ENCODE measurements around the gene RPGRIP1. TPM values are rescaled to one million over a fixed set of nuclear protein-coding genes. Genes with fewer than 3 reads are reported as not detected.

The RPGRIP1 gene
- polyA plus RNA-seq, 1 of the 3 experiments (the other 2 are of a cell fraction): not detected

DNA sequence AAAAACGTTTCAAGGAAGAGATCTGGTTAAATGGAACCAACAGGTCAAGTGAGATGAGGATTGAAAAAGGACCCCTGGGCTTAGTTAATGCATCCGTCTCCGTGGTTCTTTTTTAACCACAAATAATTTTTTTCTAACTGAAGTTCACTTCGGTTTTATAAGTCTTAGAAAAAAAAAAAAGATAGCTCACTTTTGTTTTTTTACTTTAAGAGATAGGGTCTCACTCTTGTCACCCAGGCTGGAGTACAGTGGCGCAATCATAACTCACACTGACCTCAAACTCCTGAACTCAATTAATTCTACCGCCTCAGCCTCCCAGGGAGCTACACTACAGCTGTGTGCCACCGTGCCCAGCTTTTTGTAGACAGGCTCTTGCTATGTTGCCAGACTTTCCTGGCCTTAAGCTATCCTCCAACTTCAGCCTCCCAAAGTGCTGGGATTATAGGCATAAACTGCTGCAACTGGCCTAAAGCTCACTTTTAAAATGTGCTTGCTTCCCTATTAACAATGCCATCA is 22.4 kb upstream of the RPGRIP1 start:
- Histone ChIP-seq H3K79me2 (ENCODE audit: insufficient read depth) (peaks cover 100% of the 10 kb centered on the region), H4K20me1 (ENCODE audit: insufficient read depth) (peaks cover 99% of the 10 kb centered on the region), H3K27ac (ENCODE audit: low read depth in 2 of 2, low read length in 1 of 2) (peak overlapping the region in 1 of 2 experiments; percentile 51; a peak in 1 of 4 replicates), H3K9me3 (no peaks in the 10 kb centered on the region), H3K9me2 (no peaks in the 10 kb centered on the region), H3K4me2 (0 out of 2 replicates have a peak overlapping the region, but pooled peaks have one; percentile 43), H3F3A (replicated peaks; ENCODE audit: insufficient read depth) (peaks cover 57% of the 10 kb centered on the region), H3K36me3 (replicated peaks in 1 of 2; ENCODE audit: control insufficient read depth in 1 of 2, insufficient read depth in 2 of 2, low read length in 1 of 2) (peaks cover 57 to 80% of the 10 kb centered on the region in 2 experiments), H2AFZ (ENCODE audit: low read depth) (no peak overlapping the region), H3K4me1 (ENCODE audit: control insufficient read depth in 1 of 2, insufficient read depth in 2 of 2, low read depth in 1 of 2, low read length in 1 of 2) (peaks cover under 1 to 35% of the 10 kb centered on the region in 2 experiments; a peak in 3 of 4 replicates), H3K4me3 (ENCODE audit: low read depth in 2 of 2, low read length in 1 of 2) (no peak overlapping the region), H3K27me3 (ENCODE audit: insufficient read depth) (no peaks in the 10 kb centered on the region), H3K9ac (no peak overlapping the region)
- 71% methylated on average over 7 of the region's 7 CpGs for WGBS (ENCODE audit: low lambda C conversion rate)
- ChIA-PET POLR2A (interaction anchor here (0.7 to 1.6 kb wide), 4 partner anchors 8 to 125 kb away, joined by 3 to 6 read pairs (median 4); no protein-coding TSS in a partner anchor), CTCF (interaction anchor here (1.1 to 2.1 kb wide), 3 partner anchors 16 to 243 kb away, joined by 3 to 4 read pairs (median 3); no protein-coding TSS in a partner anchor)
- TF ChIP-seq POLR2AphosphoS5 (IDR thresholded peaks at IDR 0.05; ENCODE audit: low read depth, low read length): 0 out of 2 replicates have a peak, but pooled peaks have one; percentile 18
- no peak for TF ChIP-seq CHD2 (IDR thresholded peaks at IDR 0.05; ENCODE audit: low read length, partially characterized antibody)
- no peak for TF ChIP-seq YY1 (IDR thresholded peaks at IDR 0.05; ENCODE audit: low read depth)
- DNase-seq: no peak

DNA sequence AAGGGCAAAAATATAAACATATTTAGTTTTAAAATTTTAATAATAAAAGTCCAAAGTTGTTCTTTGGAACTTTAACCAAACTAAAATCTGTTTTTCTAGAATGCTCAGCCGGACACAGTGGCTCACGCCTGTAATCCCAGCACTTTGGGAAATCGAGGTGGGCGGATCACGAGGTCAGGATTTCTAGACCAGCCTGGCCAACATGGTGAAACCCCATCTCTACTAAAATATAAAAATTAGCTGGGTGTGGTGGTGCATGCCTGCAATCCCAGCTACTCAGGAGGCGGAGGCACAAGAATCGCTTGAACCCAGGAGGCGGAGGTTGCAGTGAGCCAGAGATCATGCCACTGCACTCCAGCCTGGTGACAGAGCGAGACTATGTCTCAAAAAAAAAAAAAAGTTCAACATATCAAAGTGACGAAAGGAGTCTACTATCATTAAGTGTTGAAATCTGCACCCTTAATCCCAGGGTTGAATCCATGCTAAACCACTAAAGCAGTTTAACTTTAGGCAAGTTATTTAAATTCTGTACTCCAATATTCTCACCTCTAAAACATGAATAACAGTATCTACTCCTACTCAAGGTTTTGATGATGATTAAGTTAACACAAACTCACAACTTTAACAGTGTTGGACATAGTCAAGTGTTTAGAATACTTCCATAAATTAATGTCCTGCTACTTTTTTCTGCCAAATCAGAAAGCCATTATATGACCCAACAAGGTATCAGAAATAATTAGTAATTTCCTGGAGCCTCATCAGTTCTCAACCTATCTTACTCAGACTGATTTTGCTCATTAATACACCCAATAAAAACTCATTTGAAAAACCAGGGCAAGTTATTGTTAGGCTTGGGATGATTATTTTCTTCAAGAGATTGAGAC is 21.6 kb upstream of the RPGRIP1 start:
- POLR2A ChIA-PET: interaction anchor here (0.7 to 1.6 kb wide), 4 partner anchors 8 to 124 kb away, joined by 3 to 6 read pairs (median 4); no protein-coding TSS in a partner anchor
- peaks cover 100% of the 10 kb centered on the region for H3K79me2 ChIP-seq (ENCODE audit: insufficient read depth)
- WGBS (ENCODE audit: low lambda C conversion rate): 88% methylated on average over 10 of the region's 10 CpGs
- peaks cover 62 to 86% of the 10 kb centered on the region in 2 experiments for H3K36me3 ChIP-seq (replicated peaks in 1 of 2; ENCODE audit: control insufficient read depth in 1 of 2, insufficient read depth in 2 of 2, low read length in 1 of 2)
- H3K27me3 ChIP-seq (ENCODE audit: insufficient read depth): no peaks in the 10 kb centered on the region
- peaks cover 3 to 36% of the 10 kb centered on the region in 2 experiments for H3K4me1 ChIP-seq (ENCODE audit: control insufficient read depth in 1 of 2, insufficient read depth in 2 of 2, low read depth in 1 of 2, low read length in 1 of 2)
- no peak overlapping the region for H3K4me3 ChIP-seq (ENCODE audit: low read depth in 2 of 2, low read length in 1 of 2)
- CTCF ChIA-PET: interaction anchor here (1.7 to 2.1 kb wide), 2 partner anchors 16 to 244 kb away, joined by 3 to 4 read pairs; no protein-coding TSS in a partner anchor
- DNase-seq: no peak
- H3K9ac ChIP-seq: no peak overlapping the region
- H3K4me2 ChIP-seq: no peak overlapping the region
- H2AFZ ChIP-seq (ENCODE audit: low read depth): no peak overlapping the region
- no peaks in the 10 kb centered on the region for H3K9me3 ChIP-seq
- H3F3A ChIP-seq (replicated peaks; ENCODE audit: insufficient read depth): peaks cover 64% of the 10 kb centered on the region
- H3K27ac ChIP-seq (ENCODE audit: low read depth in 2 of 2, low read length in 1 of 2): no peak overlapping the region
- peaks cover 99% of the 10 kb centered on the region for H4K20me1 ChIP-seq (ENCODE audit: insufficient read depth)
- H3K9me2 ChIP-seq: no peaks in the 10 kb centered on the region
- no peak for TF ChIP-seq GATA2 (CRISPR knock-in tag; IDR thresholded peaks at IDR 0.05)
- TF ChIP-seq, protein P1, sequence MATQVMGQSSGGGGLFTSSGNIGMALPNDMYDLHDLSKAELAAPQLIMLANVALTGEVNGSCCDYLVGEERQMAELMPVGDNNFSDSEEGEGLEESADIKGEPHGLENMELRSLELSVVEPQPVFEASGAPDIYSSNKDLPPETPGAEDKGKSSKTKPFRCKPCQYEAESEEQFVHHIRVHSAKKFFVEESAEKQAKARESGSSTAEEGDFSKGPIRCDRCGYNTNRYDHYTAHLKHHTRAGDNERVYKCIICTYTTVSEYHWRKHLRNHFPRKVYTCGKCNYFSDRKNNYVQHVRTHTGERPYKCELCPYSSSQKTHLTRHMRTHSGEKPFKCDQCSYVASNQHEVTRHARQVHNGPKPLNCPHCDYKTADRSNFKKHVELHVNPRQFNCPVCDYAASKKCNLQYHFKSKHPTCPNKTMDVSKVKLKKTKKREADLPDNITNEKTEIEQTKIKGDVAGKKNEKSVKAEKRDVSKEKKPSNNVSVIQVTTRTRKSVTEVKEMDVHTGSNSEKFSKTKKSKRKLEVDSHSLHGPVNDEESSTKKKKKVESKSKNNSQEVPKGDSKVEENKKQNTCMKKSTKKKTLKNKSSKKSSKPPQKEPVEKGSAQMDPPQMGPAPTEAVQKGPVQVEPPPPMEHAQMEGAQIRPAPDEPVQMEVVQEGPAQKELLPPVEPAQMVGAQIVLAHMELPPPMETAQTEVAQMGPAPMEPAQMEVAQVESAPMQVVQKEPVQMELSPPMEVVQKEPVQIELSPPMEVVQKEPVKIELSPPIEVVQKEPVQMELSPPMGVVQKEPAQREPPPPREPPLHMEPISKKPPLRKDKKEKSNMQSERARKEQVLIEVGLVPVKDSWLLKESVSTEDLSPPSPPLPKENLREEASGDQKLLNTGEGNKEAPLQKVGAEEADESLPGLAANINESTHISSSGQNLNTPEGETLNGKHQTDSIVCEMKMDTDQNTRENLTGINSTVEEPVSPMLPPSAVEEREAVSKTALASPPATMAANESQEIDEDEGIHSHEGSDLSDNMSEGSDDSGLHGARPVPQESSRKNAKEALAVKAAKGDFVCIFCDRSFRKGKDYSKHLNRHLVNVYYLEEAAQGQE (IDR thresholded peaks at IDR 0.05; ENCODE audit: low read depth, low read length): no peak
- TF ChIP-seq RAD21 (IDR thresholded peaks at IDR 0.05; ENCODE audit: low read length): no peak
- TF ChIP-seq, protein P2, sequence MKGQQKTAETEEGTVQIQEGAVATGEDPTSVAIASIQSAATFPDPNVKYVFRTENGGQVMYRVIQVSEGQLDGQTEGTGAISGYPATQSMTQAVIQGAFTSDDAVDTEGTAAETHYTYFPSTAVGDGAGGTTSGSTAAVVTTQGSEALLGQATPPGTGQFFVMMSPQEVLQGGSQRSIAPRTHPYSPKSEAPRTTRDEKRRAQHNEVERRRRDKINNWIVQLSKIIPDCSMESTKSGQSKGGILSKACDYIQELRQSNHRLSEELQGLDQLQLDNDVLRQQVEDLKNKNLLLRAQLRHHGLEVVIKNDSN (IDR thresholded peaks at IDR 0.05; ENCODE audit: borderline replicate concordance, low read depth): no peak
- no peak for TF ChIP-seq RXRA (IDR thresholded peaks at IDR 0.05; ENCODE audit: borderline replicate concordance, low read depth)
- no peak for TF ChIP-seq FOXM1 (IDR thresholded peaks at IDR 0.05; ENCODE audit: low read depth)
- TF ChIP-seq, protein P3, sequence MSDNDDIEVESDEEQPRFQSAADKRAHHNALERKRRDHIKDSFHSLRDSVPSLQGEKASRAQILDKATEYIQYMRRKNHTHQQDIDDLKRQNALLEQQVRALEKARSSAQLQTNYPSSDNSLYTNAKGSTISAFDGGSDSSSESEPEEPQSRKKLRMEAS (IDR thresholded peaks at IDR 0.05; ENCODE audit: low read depth): no peak
- TF ChIP-seq MEF2A (IDR thresholded peaks at IDR 0.05; ENCODE audit: borderline replicate concordance, low read depth): no peak
- no peak for TF ChIP-seq CHD2 (IDR thresholded peaks at IDR 0.05; ENCODE audit: low read length, partially characterized antibody)
- TF ChIP-seq RCOR1 (IDR thresholded peaks at IDR 0.05; ENCODE audit: low read length): no peak
- no peak for TF ChIP-seq JUND (IDR thresholded peaks at IDR 0.05)
- no peak for TF ChIP-seq SIN3A (IDR thresholded peaks at IDR 0.05; ENCODE audit: borderline replicate concordance, low read depth, low read length)
- no peak for TF ChIP-seq TAF1 (IDR thresholded peaks at IDR 0.05; ENCODE audit: borderline replicate concordance, low read depth, low read length)

Data from SK-N-SH (cell line).